ENCODE data around the gene OSBPL7. TPM values are rescaled to one million over a fixed set of nuclear protein-coding genes. Genes with fewer than 3 reads are reported as not detected.

OSBPL7 gene
- total RNA-seq, 1 donor from 2014 or later = 18.6 TPM

DNA sequence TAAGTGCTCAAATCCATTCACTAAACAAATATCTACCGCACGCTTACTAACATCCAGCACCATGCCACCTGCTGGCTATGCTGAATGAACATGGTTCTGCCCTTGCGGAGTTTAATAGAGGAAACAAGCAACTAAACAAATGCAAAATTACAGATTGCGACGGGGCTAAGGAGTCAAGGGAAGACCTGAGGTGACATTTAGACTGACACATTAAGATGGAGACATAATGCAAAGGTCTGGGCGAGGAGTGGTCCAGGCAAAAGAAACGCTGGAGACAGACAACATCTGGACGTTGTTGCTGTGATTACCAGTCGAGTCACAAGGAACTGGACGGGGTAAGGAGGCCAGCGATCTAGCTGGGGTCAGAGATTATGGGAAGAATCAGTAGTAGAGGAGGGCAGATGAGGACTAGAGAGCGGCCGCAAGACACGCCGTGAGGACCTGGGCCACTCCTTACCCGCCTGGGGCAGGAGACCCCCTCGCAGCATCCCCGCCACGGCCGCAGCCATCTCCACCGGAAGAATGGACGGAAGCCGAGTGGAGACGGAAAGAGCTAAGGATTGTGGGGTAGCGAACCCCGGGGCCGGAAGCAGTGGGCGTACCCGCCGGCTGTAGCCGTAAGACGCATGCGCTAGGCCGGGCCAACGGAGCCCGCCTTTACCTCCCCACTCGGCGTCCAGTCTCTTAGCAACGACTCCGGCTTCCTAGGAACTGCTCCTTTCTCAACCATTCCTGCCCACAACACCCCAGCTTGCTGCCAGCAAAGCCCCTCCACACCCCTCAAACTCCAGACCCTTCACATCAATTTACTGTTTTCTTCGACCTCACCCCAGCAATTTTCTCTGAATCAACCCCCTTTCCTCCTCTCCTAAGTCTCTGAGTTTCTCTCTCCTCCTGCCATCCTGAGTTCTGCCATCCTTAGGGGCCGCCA is 9.7 kb upstream of the OSBPL7 start, which contains the start of the genes LRRC46 and MRPL10:
TSS of gene LRRC46 (plus strand) at position 668 of the 931 bp plus-strand sequence. CDS start 320 bp downstream, outside the sequence.
TSS of gene MRPL10 (minus strand) at position 539 of the 931 bp plus-strand sequence. CDS start at position 509, 30 bp downstream.
- Mint-ChIP-seq H3K9me3 (no peaks in the 10 kb centered on the region), H3K36me3 (ENCODE audit: low read depth) (peaks cover 18% of the 10 kb centered on the region), H3K4me1 (ENCODE audit: low read depth) (peaks cover 43% of the 10 kb centered on the region), H3K27ac (peak within 1 kb of the TSS; percentile 88), H3K4me3 (peak within 1 kb of the TSS; percentile 90), H3K27me3 (ENCODE audit: insufficient read depth) (peaks cover 1% of the 10 kb centered on the region)
- DNase-seq (ENCODE audit: low spot score) = peak; percentile 92
- intact Hi-C loops (cut with micrococcal nuclease) = loop anchor here (1.0 to 2.0 kb wide), 6 partner anchors 10 to 183 kb away; partner anchors contain the start of genes CDK5RAP3, OSBPL7, PNPO and SCRN2

DNA sequence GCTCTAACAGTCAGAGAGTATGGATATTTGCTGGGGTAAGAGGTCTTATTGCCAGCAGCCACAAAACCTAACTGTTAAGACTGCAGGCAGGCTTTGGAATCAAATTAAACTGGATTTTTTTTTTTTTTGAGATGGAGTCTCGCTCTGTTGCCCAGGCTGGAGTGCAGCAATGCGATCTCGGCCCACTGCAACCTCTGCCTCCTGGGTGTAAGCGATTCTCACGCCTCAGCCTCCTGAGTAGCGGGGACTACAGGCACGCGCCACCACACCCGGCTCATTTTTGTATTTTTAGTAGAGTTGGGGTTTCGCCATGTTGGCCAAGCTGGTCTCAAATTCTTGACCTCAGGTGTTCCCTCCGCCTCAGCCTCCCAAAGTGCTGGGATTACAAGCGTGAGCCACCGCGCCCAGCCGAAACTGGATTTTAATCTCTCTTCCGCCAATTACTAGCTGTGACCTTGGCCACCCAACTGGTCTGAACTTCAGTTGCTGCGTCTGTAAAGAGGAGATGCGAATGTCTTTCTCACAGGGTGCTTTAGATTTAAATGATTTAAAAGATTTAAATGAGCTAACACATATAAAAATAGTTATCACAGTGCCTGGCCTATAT is 8.9 kb upstream of the OSBPL7 start:
- H3K36me3 Mint-ChIP-seq (ENCODE audit: low read depth) = peaks cover 20% of the 10 kb centered on the region
- H3K27me3 Mint-ChIP-seq (ENCODE audit: insufficient read depth) = peaks cover 1% of the 10 kb centered on the region
- peak overlapping the region; percentile 88 for H3K27ac Mint-ChIP-seq
- H3K9me3 Mint-ChIP-seq = no peaks in the 10 kb centered on the region
- no peak for DNase-seq (ENCODE audit: low spot score)
- H3K4me3 Mint-ChIP-seq = peak overlapping the region; percentile 90
- H3K4me1 Mint-ChIP-seq (ENCODE audit: low read depth) = peaks cover 43% of the 10 kb centered on the region
- intact Hi-C loops (cut with micrococcal nuclease) = loop anchor here (1.0 to 2.0 kb wide), 6 partner anchors 9 to 182 kb away; partner anchors contain the start of genes CDK5RAP3, OSBPL7, PNPO and SCRN2

DNA sequence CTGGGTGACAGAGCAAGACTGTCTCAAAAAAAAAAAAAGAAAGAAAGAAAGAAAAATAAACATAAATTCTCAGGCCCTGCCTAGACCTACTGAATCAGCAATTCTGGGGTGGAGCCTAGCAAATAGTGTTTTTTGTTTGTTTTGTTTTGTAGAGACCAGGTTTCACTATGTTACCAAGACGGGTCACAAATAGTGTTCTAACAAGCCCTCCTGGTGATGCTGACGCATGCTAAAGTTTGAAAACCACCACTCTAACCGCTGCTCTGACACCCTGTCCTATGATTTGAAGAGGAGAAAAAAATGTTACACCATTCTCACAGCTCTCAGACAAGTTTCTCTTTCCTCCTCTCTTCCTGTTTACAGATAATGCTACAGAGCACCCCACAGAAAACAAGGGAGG is 8.3 kb upstream of the OSBPL7 start:
- Mint-ChIP-seq H3K36me3 (ENCODE audit: low read depth) (peaks cover 22% of the 10 kb centered on the region), H3K4me1 (ENCODE audit: low read depth) (peaks cover 40% of the 10 kb centered on the region), H3K9me3 (no peaks in the 10 kb centered on the region), H3K27me3 (ENCODE audit: insufficient read depth) (peaks cover 1% of the 10 kb centered on the region), H3K4me3 (peak overlapping the region; percentile 90), H3K27ac (peak overlapping the region; percentile 81)
- intact Hi-C loops (cut with micrococcal nuclease) = loop anchor here (2.0 kb wide), 1 partner anchor 141 kb away; the partner anchor contains the start of gene CDK5RAP3
- peak; percentile 34 for DNase-seq (ENCODE audit: low spot score)

DNA sequence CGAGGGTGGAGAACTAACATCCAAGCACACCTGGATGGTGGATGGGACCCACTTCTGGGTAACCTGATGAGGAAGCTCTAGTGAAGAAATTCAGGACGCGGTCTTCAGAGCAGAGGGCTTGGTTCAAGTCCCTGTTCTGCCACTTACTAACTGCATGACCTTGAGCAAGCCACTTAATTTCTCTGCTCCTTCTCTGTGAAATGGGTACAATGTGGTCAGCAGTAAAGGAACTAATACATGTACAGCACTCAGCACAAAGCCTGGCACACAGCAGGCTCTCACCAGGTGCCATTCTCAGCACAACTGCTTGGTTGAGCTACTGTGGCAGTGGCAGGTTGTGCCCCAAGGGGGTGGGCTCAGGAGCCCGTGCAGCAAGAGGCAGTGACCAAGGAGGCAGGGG is 1.9 kb upstream of the OSBPL7 start:
- intact Hi-C loops (cut with micrococcal nuclease) = loop anchor here (5.0 kb wide), 1 partner anchor 46 kb away; no protein-coding TSS in a partner anchor
- Mint-ChIP-seq H3K27me3 (ENCODE audit: insufficient read depth) (no peaks in the 10 kb centered on the region), H3K4me3 (no peak overlapping the region), H3K4me1 (ENCODE audit: low read depth) (peaks cover 25% of the 10 kb centered on the region), H3K36me3 (ENCODE audit: low read depth) (peaks cover 29% of the 10 kb centered on the region), H3K9me3 (no peaks in the 10 kb centered on the region), H3K27ac (no peak overlapping the region)
- DNase-seq (ENCODE audit: low spot score) = no peak

DNA sequence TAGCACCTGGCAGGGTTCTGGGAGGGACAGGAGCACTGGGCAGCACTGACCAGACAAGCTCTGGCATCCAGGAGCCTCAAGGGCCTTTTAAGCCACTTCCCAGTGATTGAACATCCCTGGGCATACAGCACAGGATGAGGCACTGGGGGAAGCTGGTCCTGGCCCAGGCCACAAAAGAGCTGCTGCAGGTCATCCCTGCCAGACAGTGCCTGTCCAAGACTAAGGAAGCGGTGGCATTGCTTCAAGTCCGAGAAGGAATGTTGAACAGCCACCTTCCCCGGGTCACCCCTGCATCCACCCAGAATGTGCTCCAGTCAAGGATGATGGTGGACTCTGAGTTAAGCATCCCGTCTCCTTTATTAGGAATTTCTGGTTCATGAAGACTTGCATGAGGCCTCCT is 1.2 kb upstream of the OSBPL7 start:
- H3K4me1 Mint-ChIP-seq (ENCODE audit: low read depth) = peaks cover 25% of the 10 kb centered on the region
- H3K27ac Mint-ChIP-seq = no peak overlapping the region
- intact Hi-C loops (cut with micrococcal nuclease) = loop anchor here (5.0 kb wide), 1 partner anchor 45 kb away; no protein-coding TSS in a partner anchor
- H3K27me3 Mint-ChIP-seq (ENCODE audit: insufficient read depth) = no peaks in the 10 kb centered on the region
- DNase-seq (ENCODE audit: low spot score) = no peak
- H3K36me3 Mint-ChIP-seq (ENCODE audit: low read depth) = peaks cover 30% of the 10 kb centered on the region
- H3K4me3 Mint-ChIP-seq = peak overlapping the region; percentile 94
- H3K9me3 Mint-ChIP-seq = no peaks in the 10 kb centered on the region

DNA sequence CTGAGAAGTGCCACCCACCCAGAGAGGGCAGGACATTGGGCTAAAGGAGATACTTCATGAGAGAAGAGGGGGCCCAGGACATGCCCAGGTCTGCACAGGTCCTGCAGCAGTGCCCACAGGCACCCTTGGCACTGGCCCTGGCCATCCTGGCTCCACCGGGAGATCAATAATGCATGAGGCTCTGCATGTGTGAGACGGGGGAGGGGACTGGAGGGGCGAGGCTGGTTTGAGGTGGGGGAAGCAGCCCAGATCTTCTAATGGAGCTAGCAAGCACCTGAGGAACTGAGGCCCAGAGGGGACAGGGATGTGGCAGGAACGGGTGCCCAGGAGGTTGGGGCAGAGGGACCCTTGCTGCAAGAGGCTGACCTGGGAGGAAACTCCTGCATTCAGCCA is 567 bp downstream of the OSBPL7 start:
- Mint-ChIP-seq H3K27me3 (ENCODE audit: insufficient read depth) (no peaks in the 10 kb centered on the region), H3K27ac (peak overlapping the region; percentile 83), H3K9me3 (no peaks in the 10 kb centered on the region), H3K36me3 (ENCODE audit: low read depth) (peaks cover 28% of the 10 kb centered on the region), H3K4me1 (ENCODE audit: low read depth) (peaks cover 25% of the 10 kb centered on the region), H3K4me3 (peak overlapping the region; percentile 94)
- no peak for DNase-seq (ENCODE audit: low spot score)
- intact Hi-C loops (cut with micrococcal nuclease) = loop anchor here (1.0 to 5.0 kb wide), 2 partner anchors 10 to 44 kb away; partner anchors contain the start of genes LRRC46 and MRPL10

DNA sequence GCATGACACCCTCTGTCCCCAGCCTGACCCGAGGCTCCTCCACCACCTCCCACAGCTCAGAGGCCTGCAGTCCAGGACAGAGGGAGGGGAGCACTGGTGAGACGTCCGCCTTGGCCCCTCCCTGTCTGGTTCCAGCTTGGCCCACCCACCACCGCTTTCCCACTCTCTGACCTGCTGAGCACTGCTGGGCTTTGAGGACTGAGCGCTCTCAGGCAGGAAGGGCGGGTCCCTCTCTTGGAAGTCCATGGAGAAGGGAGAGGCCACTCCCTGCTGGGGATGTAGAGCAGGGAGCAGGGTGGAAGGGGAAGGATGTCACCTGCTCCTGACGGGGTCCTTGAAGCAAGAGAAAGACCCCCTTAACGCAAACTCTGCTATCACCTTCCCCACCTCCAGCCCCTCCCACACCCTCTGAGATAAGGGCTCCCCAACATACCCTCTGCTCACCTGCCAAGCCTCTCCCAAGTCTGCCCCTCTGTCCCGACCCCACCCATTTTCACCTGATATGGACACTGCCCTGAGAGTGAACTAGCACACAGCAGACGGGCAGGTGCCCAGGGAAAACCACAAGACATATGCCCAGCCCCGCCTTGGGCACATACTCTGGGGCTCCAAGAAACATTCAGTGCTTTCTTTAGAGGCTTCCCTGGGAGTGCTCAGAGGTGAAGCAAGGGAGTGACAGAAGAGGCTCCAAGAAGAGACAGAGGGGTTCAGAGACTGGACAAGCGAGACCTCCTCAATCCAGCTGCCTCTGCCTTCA is 1.4 kb downstream of the OSBPL7 start:
- Mint-ChIP-seq H3K9me3 (no peaks in the 10 kb centered on the region), H3K27me3 (ENCODE audit: insufficient read depth) (no peaks in the 10 kb centered on the region), H3K36me3 (ENCODE audit: low read depth) (peaks cover 25% of the 10 kb centered on the region), H3K4me1 (ENCODE audit: low read depth) (peaks cover 25% of the 10 kb centered on the region), H3K27ac (peak overlapping the region; percentile 83), H3K4me3 (peak overlapping the region; percentile 94)
- intact Hi-C loops (cut with micrococcal nuclease) = loop anchor here (5.0 kb wide), 1 partner anchor 43 kb away; no protein-coding TSS in a partner anchor
- no peak for DNase-seq (ENCODE audit: low spot score)

DNA sequence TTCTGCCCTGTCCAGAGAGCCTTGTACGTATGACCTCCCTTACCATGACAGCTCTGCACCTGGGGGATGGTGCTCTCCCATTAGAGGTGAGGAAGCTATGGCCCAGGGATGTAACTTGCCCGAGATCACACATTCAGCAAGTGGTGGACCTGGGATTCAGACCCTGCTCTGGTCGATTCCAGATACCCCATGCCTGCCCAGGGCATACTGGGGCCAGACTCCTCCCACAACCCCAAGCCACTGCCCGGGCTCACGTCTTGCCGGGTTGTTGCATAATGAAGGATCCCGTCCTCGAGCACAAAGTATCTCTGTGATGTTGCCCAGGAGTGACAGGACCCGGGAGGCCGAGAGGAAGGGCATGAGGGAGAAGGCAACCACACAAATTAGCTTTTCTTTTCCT is 2.1 kb downstream of the OSBPL7 start:
- intact Hi-C loops (cut with micrococcal nuclease) = no loop called here
- Mint-ChIP-seq H3K4me1 (ENCODE audit: low read depth) (peaks cover 25% of the 10 kb centered on the region), H3K36me3 (ENCODE audit: low read depth) (peaks cover 26% of the 10 kb centered on the region), H3K27me3 (ENCODE audit: insufficient read depth) (no peaks in the 10 kb centered on the region), H3K4me3 (peak overlapping the region; percentile 22), H3K27ac (no peak overlapping the region), H3K9me3 (no peaks in the 10 kb centered on the region)
- no peak for DNase-seq (ENCODE audit: low spot score)

DNA sequence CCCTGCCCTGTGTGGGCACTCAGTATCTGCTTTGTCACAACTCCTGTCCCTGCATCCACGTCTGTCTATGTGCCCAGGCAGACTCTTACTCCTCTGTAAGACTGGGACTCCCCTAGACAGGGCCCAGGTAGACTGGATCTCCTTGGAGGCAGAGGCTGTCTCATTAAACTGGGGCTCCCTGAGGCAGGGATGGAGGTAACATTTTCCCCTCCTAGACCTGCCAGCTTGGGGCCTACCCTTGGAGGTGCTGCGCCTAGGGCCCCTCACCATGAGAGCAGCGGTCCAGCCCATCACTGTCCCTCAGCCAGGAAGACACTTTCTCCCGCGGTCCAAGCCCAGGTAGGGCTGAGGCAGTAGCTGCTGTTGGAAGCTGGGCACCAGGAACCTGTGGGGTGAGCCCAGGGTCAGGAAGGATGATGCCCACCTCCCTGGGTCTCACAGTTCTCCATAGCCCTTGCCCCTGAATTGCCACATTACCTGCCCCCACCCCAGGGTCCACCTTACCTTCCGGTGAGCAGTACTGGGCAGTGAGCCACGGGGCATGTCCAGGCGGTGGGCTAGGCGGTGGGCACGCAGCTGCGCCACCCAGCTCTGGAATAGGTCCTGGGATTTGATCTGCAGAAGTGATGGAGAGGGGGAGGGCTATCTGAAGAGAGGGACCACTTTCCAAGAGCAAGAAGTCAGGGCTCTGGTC is 3.4 kb downstream of the OSBPL7 start:
- Mint-ChIP-seq H3K9me3 (no peaks in the 10 kb centered on the region), H3K4me3 (no peak overlapping the region), H3K27ac (no peak overlapping the region), H3K36me3 (ENCODE audit: low read depth) (peaks cover 20% of the 10 kb centered on the region), H3K4me1 (ENCODE audit: low read depth) (peaks cover 25% of the 10 kb centered on the region), H3K27me3 (ENCODE audit: insufficient read depth) (no peaks in the 10 kb centered on the region)
- DNase-seq (ENCODE audit: low spot score) = no peak
- intact Hi-C loops (cut with micrococcal nuclease) = no loop called here

DNA sequence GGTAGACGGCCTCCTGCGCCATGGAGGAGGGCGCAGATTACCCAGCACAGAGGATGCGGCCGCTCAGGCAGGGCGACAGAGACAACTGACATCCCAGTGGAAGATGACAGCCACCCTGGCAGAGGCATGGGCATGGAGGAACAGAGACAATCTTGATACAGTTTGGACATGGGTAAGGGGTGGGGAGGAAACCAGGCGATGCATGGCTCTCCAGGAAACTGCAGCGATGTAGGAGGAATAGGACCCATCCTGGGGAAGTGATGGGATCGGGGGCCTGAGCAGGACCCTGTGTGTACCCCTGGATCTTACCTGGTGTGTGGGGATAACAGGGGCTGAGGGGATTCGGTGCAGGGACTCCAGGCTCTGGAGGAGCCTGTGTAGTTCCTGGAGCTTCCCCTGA is 4.6 kb downstream of the OSBPL7 start:
- no peak for DNase-seq (ENCODE audit: low spot score)
- no peak overlapping the region for H3K27ac Mint-ChIP-seq
- intact Hi-C loops (cut with micrococcal nuclease) = no loop called here
- H3K9me3 Mint-ChIP-seq = no peaks in the 10 kb centered on the region
- H3K4me1 Mint-ChIP-seq (ENCODE audit: low read depth) = peaks cover 18% of the 10 kb centered on the region
- no peak overlapping the region for H3K4me3 Mint-ChIP-seq
- H3K27me3 Mint-ChIP-seq (ENCODE audit: insufficient read depth) = no peaks in the 10 kb centered on the region
- peaks cover 25% of the 10 kb centered on the region for H3K36me3 Mint-ChIP-seq (ENCODE audit: low read depth)

DNA sequence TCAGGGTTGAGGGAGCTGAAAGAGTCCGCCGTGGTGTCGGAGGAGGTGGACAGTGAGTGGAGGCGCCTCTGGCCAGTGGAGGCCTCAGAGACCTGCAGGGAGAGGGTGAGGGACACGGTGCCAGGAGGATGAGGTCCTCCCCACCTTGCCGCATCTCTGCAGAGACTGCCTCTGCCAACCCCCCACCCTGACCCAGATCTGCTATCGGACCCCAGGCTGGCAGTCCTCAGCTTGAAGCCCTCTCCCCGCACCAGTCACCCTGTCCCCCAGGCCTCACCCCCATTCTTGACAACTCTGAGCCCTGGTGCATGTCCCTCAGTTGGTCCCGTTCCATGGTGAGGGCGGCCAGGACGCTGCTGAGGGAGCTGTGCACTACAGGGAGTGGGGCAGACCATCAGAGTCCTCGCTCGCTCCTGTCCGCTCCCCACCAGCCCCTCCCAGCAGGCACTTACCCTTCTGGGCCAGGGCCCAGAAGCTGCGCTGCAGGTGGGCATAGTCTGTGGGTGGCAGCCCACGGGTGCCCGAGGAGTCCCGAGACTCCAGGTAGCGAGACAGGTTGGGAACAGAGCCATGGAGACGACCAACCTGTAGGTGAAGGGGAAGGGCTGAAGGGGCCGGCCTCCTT is 5.4 kb downstream of the OSBPL7 start:
- H3K27me3 Mint-ChIP-seq (ENCODE audit: insufficient read depth) = no peaks in the 10 kb centered on the region
- intact Hi-C loops (cut with micrococcal nuclease) = no loop called here
- no peak overlapping the region for H3K4me3 Mint-ChIP-seq
- peaks cover 13% of the 10 kb centered on the region for H3K4me1 Mint-ChIP-seq (ENCODE audit: low read depth)
- H3K9me3 Mint-ChIP-seq = no peaks in the 10 kb centered on the region
- peaks cover 25% of the 10 kb centered on the region for H3K36me3 Mint-ChIP-seq (ENCODE audit: low read depth)
- no peak for DNase-seq (ENCODE audit: low spot score)
- no peak overlapping the region for H3K27ac Mint-ChIP-seq

Data from activated T-helper 1 cell treated with anti-CD3 and anti-CD28 coated beads, Interleukin-12 subunit alpha, Interleukin-12 subunit beta, Interleukin-2, Interleukin-4 antibody, amounts not matched to agents 30 ng/mL and 10 ng/mL and 1 ng/mL, durations not matched to agents 14 hours and 24 hours and 36 hours (primary cell).